B cell (primary cell): ENCODE results near the gene WDFY4.

Experiments
- CTCF ChIP-seq: fragments of 200-600 bp; IDR thresholded peaks from one replicate; pipeline ENCODE4 v1.8.0; 2022; ENCODE audit warnings: antibody characterized with exemption, mild to moderate bottlenecking
- EZH2 ChIP-seq: IDR thresholded peaks from 2 replicates; pipeline ENCODE4 v1.6.1; 2012; ENCODE audit warnings: borderline replicate concordance, low read depth, mild to moderate bottlenecking, moderate library complexity, low read length; ENCODE audit not compliant: insufficient read depth, poor library complexity, severe bottlenecking

- no peak for TF ChIP-seq CTCF
- no peak for TF ChIP-seq EZH2
These were observed 11.8 kb downstream of the WDFY4 start for GRCh38 chr10:48696535-48696873.
